Central memory CD8-positive, alpha-beta T cell (primary cell): Measurements from ENCODE around the gene SYCP1.
"Not testable (repeated sequence)": the region's sequence is repeated elsewhere in the genome, so short reads cannot be mapped to it uniquely, and the experiment has no call there.

Source experiments
- ATAC-seq: fragments of 150-1000 bp; cut with Tn5 transposase; replicated peaks from 2 replicates; pipeline ENCODE4 v1.10.0; 2022; ENCODE audit warnings: mild to moderate bottlenecking, moderate FRiP score, moderate number of reproducible peaks; ENCODE audit not compliant: poor library complexity, severe bottlenecking; ENCODE audit errors: extremely low read depth
- DNase-seq, 2 donors: peaks; one replicate each; pipeline ENCODE4 v3.0.0; 2021; ENCODE audit warnings: low spot score in 2 of 2
- H3K27ac Mint-ChIP-seq: one replicate; pipeline ENCODE4 v1.8.0; 2022; ENCODE audit warnings: low read depth, mild to moderate bottlenecking, moderate library complexity, mixed read lengths
- H3K27me3 Mint-ChIP-seq: one replicate; pipeline ENCODE4 v1.8.0; 2022; ENCODE audit warnings: mixed read lengths
- H3K36me3 Mint-ChIP-seq: one replicate; pipeline ENCODE4 v1.8.0; 2022; ENCODE audit warnings: mild to moderate bottlenecking, moderate library complexity, mixed read lengths; ENCODE audit not compliant: insufficient read depth
- H3K4me1 Mint-ChIP-seq: one replicate; pipeline ENCODE4 v1.8.0; 2022; ENCODE audit warnings: mixed read lengths
- H3K4me3 Mint-ChIP-seq: one replicate; pipeline ENCODE4 v1.8.0; 2022; ENCODE audit warnings: mild to moderate bottlenecking, moderate library complexity, mixed read lengths
- H3K9me3 Mint-ChIP-seq: one replicate; pipeline ENCODE4 v1.8.0; 2022; ENCODE audit warnings: mixed read lengths

SYCP1 gene

GRCh38 chr1:114988095-114988494 is 133.4 kb downstream of the SYCP1 start:
- Mint-ChIP-seq H3K4me1 (no peaks in the 10 kb centered on the region), H3K4me3 (no peak overlapping the region), H3K36me3 (no peaks in the 10 kb centered on the region), H3K27me3 (peaks cover 42% of the 10 kb centered on the region), H3K27ac (no peak overlapping the region), H3K9me3 (peaks cover 7% of the 10 kb centered on the region)
- no peak for DNase-seq
- no peak for ATAC-seq

GRCh38 chr1:114997510-114998289 is 143.0 kb downstream of the SYCP1 start:
- Mint-ChIP-seq H3K27ac (no peak overlapping the region), H3K36me3 (peaks cover 1% of the 10 kb centered on the region), H3K27me3 (peaks cover 7% of the 10 kb centered on the region)

GRCh38 chr1:115006191-115006590 is 151.5 kb downstream of the SYCP1 start:
- Mint-ChIP-seq H3K9me3 (no peaks in the 10 kb centered on the region), H3K36me3 (peaks cover 1% of the 10 kb centered on the region), H3K27me3 (peaks cover 47% of the 10 kb centered on the region), H3K4me1 (no peaks in the 10 kb centered on the region), H3K4me3 (no peak overlapping the region), H3K27ac (no peak overlapping the region)
- ATAC-seq (no peak), DNase-seq (no peak)

More at GRCh38 chr1:114997510-114998289, 143.0 kb downstream of the SYCP1 start:
- no peak for ATAC-seq
- no peaks in the 10 kb centered on the region for H3K9me3 Mint-ChIP-seq
- H3K4me1 Mint-ChIP-seq = no peaks in the 10 kb centered on the region
- DNase-seq = no peak
- H3K4me3 Mint-ChIP-seq = no peak overlapping the region

GRCh38 chr1:115012006-115012405 is 157.3 kb downstream of the SYCP1 start:
- ATAC-seq (no peak), DNase-seq (no peak)
- peaks cover 2% of the 10 kb centered on the region for H3K36me3 Mint-ChIP-seq
- H3K4me3 Mint-ChIP-seq = no peak overlapping the region
- H3K9me3 Mint-ChIP-seq = no peaks in the 10 kb centered on the region
- no peak overlapping the region for H3K27ac Mint-ChIP-seq
- H3K27me3 Mint-ChIP-seq = peaks cover 11% of the 10 kb centered on the region
- no peaks in the 10 kb centered on the region for H3K4me1 Mint-ChIP-seq

GRCh38 chr1:115012434-115012833 is 157.8 kb downstream of the SYCP1 start:
- DNase-seq (no peak), ATAC-seq (no peak)
- Mint-ChIP-seq H3K9me3 (no peaks in the 10 kb centered on the region), H3K4me3 (no peak overlapping the region), H3K27ac (no peak overlapping the region), H3K4me1 (no peaks in the 10 kb centered on the region), H3K27me3 (peaks cover 7% of the 10 kb centered on the region), H3K36me3 (peaks cover 2% of the 10 kb centered on the region)

GRCh38 chr1:115013792-115014191 is 159.1 kb downstream of the SYCP1 start:
- H3K4me3 Mint-ChIP-seq = no peak overlapping the region
- H3K9me3 Mint-ChIP-seq = no peaks in the 10 kb centered on the region
- H3K27ac Mint-ChIP-seq = no peak overlapping the region
- ATAC-seq (no peak), DNase-seq (no peak)
- no peaks in the 10 kb centered on the region for H3K4me1 Mint-ChIP-seq
- H3K36me3 Mint-ChIP-seq = peaks cover 2% of the 10 kb centered on the region
- H3K27me3 Mint-ChIP-seq = peaks cover 6% of the 10 kb centered on the region

- H3K36me3 Mint-ChIP-seq, H3K9me3 Mint-ChIP-seq, DNase-seq, H3K4me3 Mint-ChIP-seq, H3K27ac Mint-ChIP-seq, H3K4me1 Mint-ChIP-seq, ATAC-seq: not testable (repeated sequence)
- peaks cover 37% of the 10 kb centered on the region for H3K27me3 Mint-ChIP-seq
Observed at GRCh38 chr1:115019549-115019948, 164.9 kb downstream of the SYCP1 start.

GRCh38 chr1:115021145-115021544 is 166.5 kb downstream of the SYCP1 start:
- H3K27me3 Mint-ChIP-seq = peaks cover 37% of the 10 kb centered on the region
- no peak overlapping the region for H3K27ac Mint-ChIP-seq
- DNase-seq (no peak), ATAC-seq (no peak)
- no peak overlapping the region for H3K4me3 Mint-ChIP-seq
- no peaks in the 10 kb centered on the region for H3K9me3 Mint-ChIP-seq
- no peaks in the 10 kb centered on the region for H3K4me1 Mint-ChIP-seq
- H3K36me3 Mint-ChIP-seq = peaks cover 2% of the 10 kb centered on the region

- Mint-ChIP-seq H3K27me3 (peaks cover 40% of the 10 kb centered on the region), H3K9me3 (no peaks in the 10 kb centered on the region), H3K4me1 (no peaks in the 10 kb centered on the region), H3K4me3 (no peak overlapping the region), H3K27ac (no peak overlapping the region), H3K36me3 (peaks cover 2% of the 10 kb centered on the region)
- ATAC-seq = no peak
- DNase-seq = no peak
Observed at GRCh38 chr1:115023593-115023992, 168.9 kb downstream of the SYCP1 start.

- Mint-ChIP-seq H3K36me3 (peaks cover 1% of the 10 kb centered on the region), H3K27me3 (peaks cover 18% of the 10 kb centered on the region), H3K4me3 (no peak within 1 kb of the TSS), H3K27ac (no peak within 1 kb of the TSS), H3K4me1 (no peaks in the 10 kb centered on the region), H3K9me3 (no peaks in the 10 kb centered on the region)
- DNase-seq = no peak
- ATAC-seq = no peak
Observed at GRCh38 chr1:115029526-115029925, 174.9 kb downstream of the SYCP1 start, which contains the start of gene TSHB. Gene TSHB (plus strand): TSS chr1:115029826. CDS start chr1:115033363, 3,537 bp downstream.

- Mint-ChIP-seq H3K9me3 (no peaks in the 10 kb centered on the region), H3K36me3 (peaks cover 1% of the 10 kb centered on the region), H3K4me3 (no peak overlapping the region), H3K27me3 (peaks cover 20% of the 10 kb centered on the region), H3K27ac (no peak overlapping the region), H3K4me1 (no peaks in the 10 kb centered on the region)
- DNase-seq = no peak
- ATAC-seq = no peak
Observed at GRCh38 chr1:115031595-115031994, 176.9 kb downstream of the SYCP1 start.

GRCh38 chr1:115035652-115036051 is 181.0 kb downstream of the SYCP1 start:
- Mint-ChIP-seq H3K9me3 (no peaks in the 10 kb centered on the region), H3K27ac (no peak overlapping the region), H3K4me3 (no peak overlapping the region), H3K36me3 (peaks cover 1% of the 10 kb centered on the region), H3K4me1 (no peaks in the 10 kb centered on the region), H3K27me3 (peaks cover 10% of the 10 kb centered on the region)
- DNase-seq (no peak), ATAC-seq (no peak)

GRCh38 chr1:115036814-115037507 is 182.3 kb downstream of the SYCP1 start:
- H3K36me3 Mint-ChIP-seq = peaks cover 4% of the 10 kb centered on the region

More at GRCh38 chr1:115036814-115037507, 182.3 kb downstream of the SYCP1 start:
- Mint-ChIP-seq H3K27me3 (peaks cover 10% of the 10 kb centered on the region), H3K4me1 (no peaks in the 10 kb centered on the region), H3K9me3 (peaks cover under 1% of the 10 kb centered on the region), H3K27ac (no peak overlapping the region), H3K4me3 (no peak overlapping the region)
- DNase-seq = no peak
- ATAC-seq = no peak
